K562 (cell line): ENCODE measurements around the gene NKAPL. TPM values are rescaled to one million over a fixed set of nuclear protein-coding genes. Genes with fewer than 3 reads are reported as not detected.

Source experiments
- CBX3 ChIP-seq, 2 experiments: IDR thresholded peaks; 1 replicate in 1 of 2; 2 replicates in 1 of 2; pipeline ENCODE4 v1.6.1; 2012; ENCODE audit warnings: inconsistent platforms in 2 of 2, low read length in 2 of 2, borderline replicate concordance in 1 of 2, control low read depth in 1 of 2
- CEBPG ChIP-seq, 3 experiments: fragments of 200-800 bp in 1 of 3; sonication (Bioruptor generic) in 1 of 3; sonication (generic) in 1 of 3; formaldehyde crosslinking in 1 of 3; IDR thresholded peaks in 2 of 3; conservative IDR thresholded peaks in 1 of 3; 2 replicates each; pipeline versions ENCODE4 v1.6.1 to v1.8.0; 2016 to 2022; ENCODE audit warnings: missing compliant biosample characterization in 2 of 3, missing genetic modification characterization in 2 of 3, mild to moderate bottlenecking in 1 of 3, missing genetic modification reagents in 1 of 3
- DMBX1 ChIP-seq: fragments of 250-450 bp; sonication (Bioruptor Pico); IDR thresholded peaks from 2 replicates; pipeline ENCODE4 v1.8.0; 2022; ENCODE audit warnings: inconsistent platforms, mild to moderate bottlenecking, moderate library complexity, borderline replicate concordance
- EP300 ChIP-seq: IDR thresholded peaks from 2 replicates; pipeline ENCODE4 v1.6.1; 2012; ENCODE audit warnings: low read length, improper control_type of control experiment
- EP400 ChIP-seq: fragments of 450-650 bp; IDR thresholded peaks from 2 replicates; pipeline ENCODE4 v1.6.1; 2017; ENCODE audit warnings: antibody characterized with exemption, mild to moderate bottlenecking, moderate library complexity
- HIVEP1 ChIP-seq: fragments of 250-450 bp; sonication (Bioruptor Pico); IDR thresholded peaks from 2 replicates; pipeline ENCODE4 v1.4.0; 2020; ENCODE audit warnings: mild to moderate bottlenecking
- MAFG ChIP-seq: fragments of 450-650 bp; conservative IDR thresholded peaks from 2 replicates; pipeline ENCODE4 v1.6.1; 2016; ENCODE audit warnings: missing genetic modification characterization, missing compliant biosample characterization
- MCM5 ChIP-seq: fragments of 450-650 bp; IDR thresholded peaks from 2 replicates; pipeline ENCODE4 v1.6.1; 2016; ENCODE audit warnings: low read depth
- MECOM ChIP-seq: fragments of 250-450 bp; sonication (Bioruptor Pico); IDR thresholded peaks from 2 replicates; pipeline ENCODE4 v1.8.0; 2022; ENCODE audit warnings: inconsistent platforms
- MTA3 ChIP-seq: fragments of 450-650 bp; formaldehyde crosslinking; IDR thresholded peaks from 2 replicates; pipeline ENCODE4 v1.6.1; 2017; ENCODE audit warnings: mild to moderate bottlenecking, borderline replicate concordance
- NR2C1 ChIP-seq, 2 experiments: fragments of 450-650 bp; IDR thresholded peaks; 2 replicates each; pipeline ENCODE4 v1.6.1; 2017; ENCODE audit warnings: mild to moderate bottlenecking in 2 of 2, antibody characterized with exemption in 1 of 2, inconsistent platforms in 1 of 2, missing compliant biosample characterization in 1 of 2, missing genetic modification characterization in 1 of 2
- PCBP2 ChIP-seq: fragments of 200-400 bp; formaldehyde crosslinking; IDR thresholded peaks from 2 replicates; pipeline ENCODE4 v1.6.1; 2018; ENCODE audit warnings: low read length, low read depth, mild to moderate bottlenecking, moderate library complexity; ENCODE audit not compliant: poor library complexity, severe bottlenecking
- POLR2H ChIP-seq: IDR thresholded peaks from 2 replicates; pipeline ENCODE4 v1.6.1; 2016; ENCODE audit warnings: missing genetic modification characterization, low read depth, mild to moderate bottlenecking, control low read depth, missing compliant biosample characterization, moderate library complexity
- SMARCC2 ChIP-seq: fragments of 450-650 bp; IDR thresholded peaks from 2 replicates; pipeline ENCODE4 v1.6.1; 2017; ENCODE audit warnings: antibody characterized with exemption, moderate library complexity, mild to moderate bottlenecking, low read depth
- SREBF1 ChIP-seq: fragments of 150-350 bp; IDR thresholded peaks from 2 replicates; pipeline ENCODE4 v1.6.1; 2014; ENCODE audit warnings: antibody characterized with exemption, low read depth, low read length, borderline replicate concordance
- SRF ChIP-seq, 2 experiments: fragments of 250-450, 450-650 bp in 1 of 2; sonication (Bioruptor Pico) in 1 of 2; sonication (generic) in 1 of 2; formaldehyde crosslinking; IDR thresholded peaks; 2 replicates each; pipeline versions ENCODE4 v1.5.0 to v1.5.1; 2020 to 2022; ENCODE audit warnings: mild to moderate bottlenecking in 1 of 2, missing genetic modification reagents in 1 of 2
- TAF1 ChIP-seq: IDR thresholded peaks from 2 replicates; pipeline ENCODE4 v1.6.1; 2011; ENCODE audit warnings: mild to moderate bottlenecking, low read length, moderate library complexity; ENCODE audit not compliant: insufficient read depth, control insufficient read depth, severe bottlenecking; ENCODE audit errors: extremely low read depth
- TAL1 ChIP-seq: fragments of 450-650 bp; IDR thresholded peaks from 2 replicates; pipeline ENCODE4 v1.6.1; 2016; ENCODE audit warnings: mild to moderate bottlenecking
- ZNF24 ChIP-seq: fragments of 450-650 bp; IDR thresholded peaks from 2 replicates; pipeline ENCODE4 v1.6.1; 2016
- ZNF57 ChIP-seq: fragments of 450-650 bp; formaldehyde crosslinking; IDR thresholded peaks from 2 replicates; pipeline ENCODE4 v1.4.0; 2020; ENCODE audit warnings: mild to moderate bottlenecking, moderate library complexity
- polyA plus RNA-seq, 8 experiments: library from polyadenylated mRNA; depleted of rRNA in 4 of 8; stranded (reverse) in 5 of 8; unstranded in 3 of 8; fragments of >200 nt; fragmentation: Nextera tagmentation in 2 of 8; fragmentation: Illumina TruSeq in 1 of 8; extraction: Ambion mirVana in 2 of 8; extraction: Trizol in 1 of 8; gene quantifications; 2 replicates each; pipeline versions ENCODE4 v1.2.1 to v1.2.3, GENCODE V29; 2011 to 2014; ENCODE audit warnings: inconsistent platforms in 1 of 8, missing spikeins in 1 of 8
- total RNA-seq, 7 experiments: library from RNA; depleted of rRNA in 6 of 7; stranded (reverse); fragments of >200 nt in 6 of 7; fragmentation: Illumina TruSeq in 2 of 7; extraction: Trizol in 2 of 7; gene quantifications; 2 replicates each; pipeline versions ENCODE4 v1.2.1 to v1.2.3, GENCODE V29; 2011 to 2021; ENCODE audit warnings: low replicate concordance in 1 of 7
- TF ChIP-seq, protein P1 (sequence below), 2 experiments: fragments of 450-650 bp in 1 of 2; IDR thresholded peaks; 2 replicates each; pipeline ENCODE4 v1.6.1; 2011 to 2017; ENCODE audit warnings: low read depth in 2 of 2, antibody characterized with exemption in 1 of 2, borderline replicate concordance in 1 of 2, low read length in 1 of 2, mild to moderate bottlenecking in 1 of 2, mixed read lengths in 1 of 2; ENCODE audit not compliant: control insufficient read depth in 1 of 2
- TF ChIP-seq, protein P2 (sequence below): fragments of 250-450 bp; sonication (Bioruptor Pico); IDR thresholded peaks from 2 replicates; pipeline ENCODE4 v1.4.0; 2020

The NKAPL gene
- total and polyA plus RNA-seq, 9 of the 15 experiments (the other 6 are each of a cell fraction or from before 2014, with no cell fraction given): not detected

DNA sequence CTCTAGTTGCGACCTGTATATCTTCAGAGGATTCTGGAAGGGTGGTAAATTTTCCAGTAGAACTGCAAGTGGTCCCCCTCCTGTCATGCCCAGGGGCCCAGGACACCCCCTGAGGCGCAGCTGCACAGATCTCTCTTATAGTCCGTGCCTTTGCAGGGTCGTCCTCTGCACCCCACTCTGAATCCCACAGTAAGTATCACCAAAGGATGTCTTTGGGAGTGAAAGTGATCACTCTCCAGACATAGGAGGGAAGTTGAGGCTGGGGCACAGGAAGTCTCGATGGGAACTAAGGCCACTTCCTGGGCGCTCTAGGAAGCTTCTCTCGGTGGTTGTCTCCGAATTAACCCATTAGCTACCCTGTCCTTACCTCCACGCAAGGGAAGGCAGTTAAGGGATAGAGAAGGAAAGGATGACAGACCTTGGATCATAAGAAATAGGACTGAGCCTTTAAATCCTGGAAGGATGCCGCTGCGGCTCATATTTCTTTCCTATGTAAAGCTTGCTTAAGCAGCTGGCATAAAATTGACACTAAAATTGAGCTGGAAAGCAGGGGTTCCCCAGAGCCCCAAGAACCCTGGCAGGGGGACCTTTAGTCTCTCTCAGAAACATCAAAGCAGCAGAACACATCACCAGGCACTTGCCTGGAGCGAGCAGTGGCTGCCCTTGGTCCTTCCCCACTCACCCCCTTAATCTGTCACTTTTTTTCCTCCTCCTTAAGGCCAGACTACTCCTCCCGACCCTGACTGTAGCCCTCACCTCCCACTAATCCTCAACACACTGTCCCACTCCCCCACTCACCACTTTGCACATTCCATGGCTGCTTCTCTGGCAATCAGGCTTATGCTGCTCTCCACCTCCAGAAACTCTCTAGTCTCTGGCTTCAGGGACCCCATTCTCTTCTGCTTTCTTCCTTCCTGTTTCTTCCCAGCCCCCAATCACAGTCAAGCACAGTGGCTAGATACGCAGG lies 6.8 kb upstream of the NKAPL start, which contains the start of gene ZKSCAN4 (continued):
- TF ChIP-seq CEBPG (CRISPR knock-in tag; IDR thresholded peaks at IDR 0.05) (no peak), CEBPG (tag; conservative IDR thresholded peaks at IDR 0.05 in 1 of 2, IDR thresholded peaks at IDR 0.05 in 1 of 2) (no peak), SMARCC2 (peak; percentile 17; the same call in 1 of the 2 replicates), EP300 (peak; percentile 62), SREBF1 (0 out of 2 replicates have a peak, but pooled peaks have one; percentile 27), POLR2H (tag) (no peak; the same call in 1 of the 2 replicates), TAF1 (peak; percentile 79), ZNF57 (CRISPR knock-in tag) (no peak), MAFG (tag) (no peak), PCBP2 (no peak), MECOM (CRISPR knock-in tag) (no peak), HIVEP1 (CRISPR knock-in tag) (0 out of 2 replicates have a peak, but pooled peaks have one; percentile 60), MTA3 (peak; percentile 83), NR2C1 (IDR thresholded peaks at IDR 0.05) (peak; percentile 70), NR2C1 (tag; IDR thresholded peaks at IDR 0.05) (peak; percentile 55; the same call in 1 of the 2 replicates), DMBX1 (CRISPR knock-in tag) (peak; percentile 65; the same call in 1 of the 2 replicates), SRF (CRISPR knock-in tag; IDR thresholded peaks at IDR 0.05) (peak; percentile 51 to 65; a peak in 1 of 4 replicates), EP400 (peak; percentile 73), CBX3 (IDR thresholded peaks at IDR 0.05; ENCODE audit: borderline replicate concordance in 1 of 2, low read length in 2 of 2) (peak in 1 of 2 experiments; percentile 89; a peak in 2 of 3 replicates), MCM5 (no peak), ZNF24 (peak; percentile 67; the same call in 1 of the 2 replicates), TAL1 (no peak)
- TF ChIP-seq, protein P1, sequence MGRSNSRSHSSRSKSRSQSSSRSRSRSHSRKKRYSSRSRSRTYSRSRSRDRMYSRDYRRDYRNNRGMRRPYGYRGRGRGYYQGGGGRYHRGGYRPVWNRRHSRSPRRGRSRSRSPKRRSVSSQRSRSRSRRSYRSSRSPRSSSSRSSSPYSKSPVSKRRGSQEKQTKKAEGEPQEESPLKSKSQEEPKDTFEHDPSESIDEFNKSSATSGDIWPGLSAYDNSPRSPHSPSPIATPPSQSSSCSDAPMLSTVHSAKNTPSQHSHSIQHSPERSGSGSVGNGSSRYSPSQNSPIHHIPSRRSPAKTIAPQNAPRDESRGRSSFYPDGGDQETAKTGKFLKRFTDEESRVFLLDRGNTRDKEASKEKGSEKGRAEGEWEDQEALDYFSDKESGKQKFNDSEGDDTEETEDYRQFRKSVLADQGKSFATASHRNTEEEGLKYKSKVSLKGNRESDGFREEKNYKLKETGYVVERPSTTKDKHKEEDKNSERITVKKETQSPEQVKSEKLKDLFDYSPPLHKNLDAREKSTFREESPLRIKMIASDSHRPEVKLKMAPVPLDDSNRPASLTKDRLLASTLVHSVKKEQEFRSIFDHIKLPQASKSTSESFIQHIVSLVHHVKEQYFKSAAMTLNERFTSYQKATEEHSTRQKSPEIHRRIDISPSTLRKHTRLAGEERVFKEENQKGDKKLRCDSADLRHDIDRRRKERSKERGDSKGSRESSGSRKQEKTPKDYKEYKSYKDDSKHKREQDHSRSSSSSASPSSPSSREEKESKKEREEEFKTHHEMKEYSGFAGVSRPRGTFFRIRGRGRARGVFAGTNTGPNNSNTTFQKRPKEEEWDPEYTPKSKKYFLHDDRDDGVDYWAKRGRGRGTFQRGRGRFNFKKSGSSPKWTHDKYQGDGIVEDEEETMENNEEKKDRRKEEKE (IDR thresholded peaks at IDR 0.05; ENCODE audit: borderline replicate concordance in 1 of 2, control insufficient read depth in 1 of 2, low read depth in 2 of 2, low read length in 1 of 2): peak in 1 of 2 experiments; percentile 95; a peak in 2 of 4 replicates
- TF ChIP-seq, protein P2, sequence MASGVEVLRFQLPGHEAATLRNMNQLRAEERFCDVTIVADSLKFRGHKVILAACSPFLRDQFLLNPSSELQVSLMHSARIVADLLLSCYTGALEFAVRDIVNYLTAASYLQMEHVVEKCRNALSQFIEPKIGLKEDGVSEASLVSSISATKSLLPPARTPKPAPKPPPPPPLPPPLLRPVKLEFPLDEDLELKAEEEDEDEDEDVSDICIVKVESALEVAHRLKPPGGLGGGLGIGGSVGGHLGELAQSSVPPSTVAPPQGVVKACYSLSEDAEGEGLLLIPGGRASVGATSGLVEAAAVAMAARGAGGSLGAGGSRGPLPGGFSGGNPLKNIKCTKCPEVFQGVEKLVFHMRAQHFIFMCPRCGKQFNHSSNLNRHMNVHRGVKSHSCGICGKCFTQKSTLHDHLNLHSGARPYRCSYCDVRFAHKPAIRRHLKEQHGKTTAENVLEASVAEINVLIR (CRISPR knock-in tag): 0 out of 2 replicates have a peak, but pooled peaks have one; percentile 27
